ENCODE results near the gene VPS54.

DNA sequence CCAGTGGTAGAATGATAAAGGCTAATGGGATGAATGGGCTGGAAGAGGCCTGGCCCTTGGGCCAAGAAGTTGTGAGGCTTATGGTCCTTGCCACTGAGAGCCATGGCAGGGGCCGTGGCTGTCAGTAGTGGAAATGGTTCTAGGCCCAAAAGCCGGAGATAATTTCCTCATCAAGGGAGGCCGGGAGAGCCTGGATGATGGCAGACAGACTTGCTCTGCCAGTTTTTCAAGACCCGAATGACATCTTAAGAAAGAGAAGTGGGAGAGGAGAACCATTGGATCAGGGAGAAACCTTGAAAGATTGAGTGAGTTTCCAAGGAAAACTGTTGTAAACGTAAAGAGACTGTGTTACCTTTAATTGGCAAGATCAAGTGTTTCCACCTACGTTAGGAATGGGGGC, 46.3 kb upstream of the VPS54 start:
- no peak for TF ChIP-seq POLR2AphosphoS5 (IDR thresholded peaks at IDR 0.05; ENCODE audit: low read depth, low read length)
- no peak for TF ChIP-seq TAF1 (IDR thresholded peaks at IDR 0.05; ENCODE audit: borderline replicate concordance, insufficient read depth, low read length)
- TF ChIP-seq SIN3A (IDR thresholded peaks at IDR 0.05; ENCODE audit: borderline replicate concordance, insufficient read depth, low read length) = no peak
- TF ChIP-seq REST (IDR thresholded peaks at IDR 0.05; ENCODE audit: insufficient read depth in 1 of 2, low read depth in 2 of 2, low read length in 2 of 2) = no peak
- no peak for TF ChIP-seq FOXP2 (optimal IDR thresholded peaks at IDR 0.05; ENCODE audit: borderline replicate concordance, extremely low read depth, extremely low read length, insufficient read depth)
